Measurements from ENCODE around the gene TNPO2.
"Not testable (repeated sequence)": the region's sequence is repeated elsewhere in the genome, so short reads cannot be mapped to it uniquely, and the experiment has no call there.

TNPO2 gene

DNA sequence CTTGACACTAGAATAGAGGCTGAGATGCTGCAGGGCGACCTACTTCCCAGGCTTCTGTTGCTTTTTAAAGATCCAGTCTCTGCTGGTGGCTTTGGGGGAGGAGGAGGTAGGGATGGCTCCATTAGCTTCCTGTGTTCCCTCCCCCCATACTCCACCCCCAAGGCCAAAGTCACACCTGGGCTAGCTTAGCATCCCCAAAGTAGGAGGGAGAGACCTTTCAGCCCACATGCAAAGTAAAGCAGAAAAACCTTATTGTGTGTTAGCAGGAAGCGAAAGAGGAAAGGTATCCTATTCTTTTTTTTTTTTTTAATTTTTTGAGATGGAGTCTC, 3.2 kb upstream of the TNPO2 start:
- Histone ChIP-seq H2AFZ (ENCODE audit: low read depth, low read length) (no peak overlapping the region), H3K79me2 (ENCODE audit: low read length) (peaks cover 55% of the 10 kb centered on the region), H3K27me3 (ENCODE audit: low read depth, low read length) (no peaks in the 10 kb centered on the region), H3K4me1 (ENCODE audit: low read length) (peaks cover 4% of the 10 kb centered on the region), H3K36me3 (replicated peaks; ENCODE audit: low read depth, low read length) (peaks cover 37% of the 10 kb centered on the region), H3K9ac (ENCODE audit: low read length) (no peak overlapping the region), H3K9me3 (ENCODE audit: insufficient read depth, low read length) (no peaks in the 10 kb centered on the region), H3K4me3 (ENCODE audit: low read length) (no peak overlapping the region), H4K20me1 (ENCODE audit: insufficient read depth, low read length) (peaks cover 19% of the 10 kb centered on the region), H3K27ac (ENCODE audit: low read length) (peak overlapping the region; percentile 26; the same call in 1 of the 2 replicates), H3K4me2 (ENCODE audit: low read length) (no peak overlapping the region)
- no peak for TF ChIP-seq EZH2phosphoT487 (IDR thresholded peaks at IDR 0.05; ENCODE audit: low read depth)
- TF ChIP-seq, protein P1, sequence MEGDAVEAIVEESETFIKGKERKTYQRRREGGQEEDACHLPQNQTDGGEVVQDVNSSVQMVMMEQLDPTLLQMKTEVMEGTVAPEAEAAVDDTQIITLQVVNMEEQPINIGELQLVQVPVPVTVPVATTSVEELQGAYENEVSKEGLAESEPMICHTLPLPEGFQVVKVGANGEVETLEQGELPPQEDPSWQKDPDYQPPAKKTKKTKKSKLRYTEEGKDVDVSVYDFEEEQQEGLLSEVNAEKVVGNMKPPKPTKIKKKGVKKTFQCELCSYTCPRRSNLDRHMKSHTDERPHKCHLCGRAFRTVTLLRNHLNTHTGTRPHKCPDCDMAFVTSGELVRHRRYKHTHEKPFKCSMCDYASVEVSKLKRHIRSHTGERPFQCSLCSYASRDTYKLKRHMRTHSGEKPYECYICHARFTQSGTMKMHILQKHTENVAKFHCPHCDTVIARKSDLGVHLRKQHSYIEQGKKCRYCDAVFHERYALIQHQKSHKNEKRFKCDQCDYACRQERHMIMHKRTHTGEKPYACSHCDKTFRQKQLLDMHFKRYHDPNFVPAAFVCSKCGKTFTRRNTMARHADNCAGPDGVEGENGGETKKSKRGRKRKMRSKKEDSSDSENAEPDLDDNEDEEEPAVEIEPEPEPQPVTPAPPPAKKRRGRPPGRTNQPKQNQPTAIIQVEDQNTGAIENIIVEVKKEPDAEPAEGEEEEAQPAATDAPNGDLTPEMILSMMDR (IDR thresholded peaks at IDR 0.05; ENCODE audit: low read depth, low read length), result no peak

DNA sequence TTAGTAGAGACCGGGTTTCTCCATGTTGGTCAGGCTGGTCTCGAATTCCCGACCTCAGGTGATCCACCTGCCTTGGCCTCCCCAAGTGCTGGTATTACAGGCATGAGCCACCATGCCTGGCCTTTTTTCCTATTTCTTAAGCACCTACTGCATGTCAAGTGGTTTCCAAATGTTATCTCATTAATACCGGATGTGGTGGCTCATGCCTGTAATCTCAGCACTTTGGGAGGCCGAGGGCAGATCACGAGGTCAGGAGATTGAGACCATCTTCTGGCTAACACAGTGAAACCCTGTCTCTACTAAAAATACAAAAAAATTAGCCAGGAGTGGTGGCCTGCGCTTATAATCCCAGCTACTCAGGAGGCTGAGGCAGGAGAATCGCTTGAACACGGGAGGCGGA, 1.9 kb upstream of the TNPO2 start:
- not testable (repeated sequence) for H3K27ac ChIP-seq (ENCODE audit: low read length); H3K9ac ChIP-seq (ENCODE audit: low read length); H3K27me3 ChIP-seq (ENCODE audit: low read depth, low read length); H3K4me3 ChIP-seq (ENCODE audit: low read length); H2AFZ ChIP-seq (ENCODE audit: low read depth, low read length); H3K9me3 ChIP-seq (ENCODE audit: insufficient read depth, low read length); H3K4me2 ChIP-seq (ENCODE audit: low read length)
- H3K79me2 ChIP-seq (ENCODE audit: low read length), result peaks cover 55% of the 10 kb centered on the region
- peaks cover 33% of the 10 kb centered on the region for H3K36me3 ChIP-seq (replicated peaks; ENCODE audit: low read depth, low read length)
- peaks cover 15% of the 10 kb centered on the region; the same call in 1 of the 2 replicates for H4K20me1 ChIP-seq (ENCODE audit: insufficient read depth, low read length)
- H3K4me1 ChIP-seq (ENCODE audit: low read length), result peaks cover 14% of the 10 kb centered on the region

DNA sequence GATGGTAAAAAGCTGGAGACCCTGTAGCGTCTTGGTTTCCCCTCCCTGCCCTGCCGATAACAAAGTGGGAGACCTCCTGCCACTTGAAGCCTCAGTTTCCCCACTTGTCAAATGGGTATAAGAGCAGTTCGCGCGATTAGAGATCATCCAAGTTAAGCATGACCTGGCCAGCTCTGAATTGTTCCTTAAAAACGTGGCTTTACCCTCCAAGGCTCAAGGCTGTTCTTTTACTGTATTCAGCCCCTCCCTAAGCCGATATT, 421 bp downstream of the TNPO2 start:
- peaks cover 7% of the 10 kb centered on the region; the same call in 1 of the 2 replicates for H4K20me1 ChIP-seq (ENCODE audit: insufficient read depth, low read length)
- peaks cover 14% of the 10 kb centered on the region for H3K4me1 ChIP-seq (ENCODE audit: low read length)
- peak overlapping the region; percentile 87 for H3K4me2 ChIP-seq (ENCODE audit: low read length)
- peak overlapping the region; percentile 91 for H2AFZ ChIP-seq (ENCODE audit: low read depth, low read length)
- peak overlapping the region; percentile 92 for H3K4me3 ChIP-seq (ENCODE audit: low read length)
- H3K9ac ChIP-seq (ENCODE audit: low read length), result peak overlapping the region; percentile 97
- H3K36me3 ChIP-seq (replicated peaks; ENCODE audit: low read depth, low read length), result peaks cover 27% of the 10 kb centered on the region
- H3K9me3 ChIP-seq (ENCODE audit: insufficient read depth, low read length), result no peaks in the 10 kb centered on the region
- no peaks in the 10 kb centered on the region for H3K27me3 ChIP-seq (ENCODE audit: low read depth, low read length)
- no peak for TF ChIP-seq EZH2phosphoT487 (IDR thresholded peaks at IDR 0.05; ENCODE audit: low read depth)
- TF ChIP-seq, protein P1 (IDR thresholded peaks at IDR 0.05; ENCODE audit: low read depth, low read length), result no peak
- H3K27ac ChIP-seq (ENCODE audit: low read length), result peak overlapping the region; percentile 77
- peaks cover 61% of the 10 kb centered on the region for H3K79me2 ChIP-seq (ENCODE audit: low read length)

DNA sequence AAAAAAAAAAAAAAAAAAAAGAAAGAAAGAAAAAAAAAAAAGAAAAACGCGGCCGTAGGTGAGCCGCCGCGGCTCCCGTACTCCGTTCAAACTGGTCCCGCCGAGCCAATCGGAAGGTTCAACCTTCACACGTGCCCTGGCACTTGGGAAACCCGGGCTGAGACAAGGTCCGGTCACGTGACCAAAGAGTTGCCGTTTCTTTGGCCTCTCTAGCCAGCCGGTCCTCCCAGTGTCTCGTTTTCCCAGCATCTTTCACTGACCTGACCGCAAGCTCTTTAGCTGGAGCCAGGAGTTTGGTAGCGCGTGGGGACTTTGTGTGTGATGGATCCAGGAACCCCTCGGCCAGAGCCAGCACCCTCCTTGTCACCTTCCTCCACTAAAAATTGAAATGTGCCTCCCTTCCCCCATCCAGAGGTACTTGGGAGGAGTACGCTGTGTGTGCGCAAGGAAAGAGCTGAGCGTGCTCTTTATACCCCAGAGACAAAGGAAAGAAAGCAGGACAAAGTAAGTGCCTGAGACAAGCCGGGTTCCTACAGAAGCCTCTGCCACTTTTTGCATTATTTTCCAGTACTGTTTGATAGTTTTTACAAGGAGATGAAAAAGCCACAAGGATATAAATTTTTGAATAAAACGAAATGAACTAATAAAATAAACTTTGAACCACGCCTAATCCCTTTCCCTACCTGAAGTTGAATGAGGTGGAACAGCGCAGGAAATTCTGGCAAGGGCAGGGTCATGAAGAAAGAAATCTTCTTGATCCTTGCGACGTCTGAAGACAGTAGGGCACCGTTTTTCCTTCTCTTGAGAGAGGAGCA, 959 bp downstream of the TNPO2 start:
- Histone ChIP-seq H3K27me3 (ENCODE audit: low read depth, low read length) (no peaks in the 10 kb centered on the region), H3K4me3 (ENCODE audit: low read length) (peak overlapping the region; percentile 92), H3K9me3 (ENCODE audit: insufficient read depth, low read length) (no peaks in the 10 kb centered on the region), H3K9ac (ENCODE audit: low read length) (peak overlapping the region; percentile 97), H3K4me1 (ENCODE audit: low read length) (peaks cover 14% of the 10 kb centered on the region), H3K4me2 (ENCODE audit: low read length) (peak overlapping the region; percentile 87), H3K79me2 (ENCODE audit: low read length) (peaks cover 66% of the 10 kb centered on the region), H4K20me1 (ENCODE audit: insufficient read depth, low read length) (peaks cover 7% of the 10 kb centered on the region; the same call in 1 of the 2 replicates), H3K27ac (ENCODE audit: low read length) (peak overlapping the region; percentile 77), H2AFZ (ENCODE audit: low read depth, low read length) (peak overlapping the region; percentile 91; the same call in 1 of the 2 replicates), H3K36me3 (replicated peaks; ENCODE audit: low read depth, low read length) (peaks cover 21% of the 10 kb centered on the region)
- TF ChIP-seq, protein P1 (IDR thresholded peaks at IDR 0.05; ENCODE audit: low read depth, low read length), result no peak
- no peak for TF ChIP-seq EZH2phosphoT487 (IDR thresholded peaks at IDR 0.05; ENCODE audit: low read depth)

Measured in OCI-LY3 (cell line).